ENCODE measurements around the gene ROR2.

The ROR2 gene

DNA sequence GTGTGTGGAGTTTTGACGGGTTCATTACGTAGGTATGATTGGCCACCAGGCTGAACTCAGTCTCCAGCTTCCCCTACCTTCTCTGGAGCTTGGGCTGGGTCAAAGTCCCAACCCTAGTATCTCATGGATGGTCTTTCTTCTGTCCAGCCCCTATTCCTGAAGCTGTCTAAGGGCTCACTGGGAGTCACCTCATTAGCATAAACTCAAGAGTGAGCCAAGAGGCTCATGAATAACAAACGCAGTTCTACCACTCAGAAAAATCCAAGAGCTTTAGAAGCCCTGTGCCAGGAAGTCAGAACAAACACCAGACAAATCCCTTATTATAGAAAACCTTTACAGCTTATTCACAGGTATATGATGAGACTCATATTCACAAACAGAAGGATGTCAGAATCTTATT, 346.1 kb downstream of the ROR2 start:
- DNase-seq: no peak

DNA sequence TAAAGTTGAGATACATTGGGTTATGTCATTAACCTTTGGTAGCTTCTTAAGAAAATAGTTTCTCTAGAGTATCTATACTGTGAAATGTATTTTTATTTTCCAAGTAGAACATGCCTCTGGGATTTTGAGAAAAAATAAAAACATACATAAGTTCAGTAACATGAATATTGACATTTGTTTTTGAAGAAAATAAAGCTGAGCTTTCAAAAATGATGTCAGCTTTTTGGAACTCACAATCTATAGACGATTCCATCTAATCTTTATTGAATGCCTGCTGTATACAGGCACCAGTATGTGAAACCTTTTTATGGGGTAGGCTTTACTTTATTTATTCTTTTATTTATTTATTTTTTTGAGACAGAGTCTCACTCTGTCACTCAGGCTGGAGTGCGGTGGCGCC, 350.5 kb downstream of the ROR2 start:
- DNase-seq: no peak

DNA sequence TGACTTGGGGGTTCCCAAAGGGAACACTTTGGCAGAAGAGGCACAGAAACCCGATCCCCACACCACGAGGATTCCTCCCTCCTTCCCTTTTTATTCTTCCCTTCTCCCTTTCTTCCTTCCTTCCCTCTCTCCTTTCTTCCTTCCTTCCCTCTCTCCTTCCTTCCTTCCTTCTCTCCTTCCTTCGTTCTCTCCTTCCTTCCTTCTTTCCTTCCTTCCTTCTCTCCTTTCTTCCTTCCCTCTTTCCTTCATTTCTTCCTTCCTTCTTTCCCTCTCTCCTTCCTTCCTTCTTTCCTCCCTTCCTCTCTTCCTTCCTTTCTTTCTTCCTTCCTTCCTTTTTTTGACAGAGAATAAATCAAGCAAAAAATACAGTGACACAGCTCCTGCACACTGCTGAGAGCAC, 358.4 kb downstream of the ROR2 start:
- no peak for DNase-seq

DNA sequence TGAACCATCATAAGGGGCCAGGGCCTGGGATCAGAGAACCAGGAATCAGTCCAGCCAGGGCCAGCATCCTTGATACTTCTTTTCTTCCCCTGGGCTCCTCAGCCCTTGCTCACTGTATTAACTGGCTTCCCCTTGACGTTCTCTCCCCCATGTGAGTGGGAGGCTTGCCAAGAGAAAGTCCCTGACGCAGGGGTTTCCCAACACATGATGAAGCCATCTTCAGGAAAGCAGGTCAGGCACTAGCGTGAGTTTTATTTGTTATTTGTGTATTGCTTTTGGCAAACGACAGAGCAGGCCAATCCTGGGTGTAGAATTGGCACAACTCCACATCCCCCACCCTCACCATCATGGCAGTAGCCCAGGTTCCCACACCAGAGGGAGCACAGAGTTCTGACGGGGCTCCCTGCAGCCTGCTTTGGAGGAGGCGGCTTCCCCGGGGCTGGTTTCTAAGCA, 360.9 kb downstream of the ROR2 start:
- no peak for DNase-seq

- no peak for DNase-seq
These were observed 363.7 kb downstream of the ROR2 start for GRCh38 chr9:91586282-91586681.

GRCh38 chr9:91583966-91584365, 366.1 kb downstream of the ROR2 start:
- no peak for DNase-seq

DNA sequence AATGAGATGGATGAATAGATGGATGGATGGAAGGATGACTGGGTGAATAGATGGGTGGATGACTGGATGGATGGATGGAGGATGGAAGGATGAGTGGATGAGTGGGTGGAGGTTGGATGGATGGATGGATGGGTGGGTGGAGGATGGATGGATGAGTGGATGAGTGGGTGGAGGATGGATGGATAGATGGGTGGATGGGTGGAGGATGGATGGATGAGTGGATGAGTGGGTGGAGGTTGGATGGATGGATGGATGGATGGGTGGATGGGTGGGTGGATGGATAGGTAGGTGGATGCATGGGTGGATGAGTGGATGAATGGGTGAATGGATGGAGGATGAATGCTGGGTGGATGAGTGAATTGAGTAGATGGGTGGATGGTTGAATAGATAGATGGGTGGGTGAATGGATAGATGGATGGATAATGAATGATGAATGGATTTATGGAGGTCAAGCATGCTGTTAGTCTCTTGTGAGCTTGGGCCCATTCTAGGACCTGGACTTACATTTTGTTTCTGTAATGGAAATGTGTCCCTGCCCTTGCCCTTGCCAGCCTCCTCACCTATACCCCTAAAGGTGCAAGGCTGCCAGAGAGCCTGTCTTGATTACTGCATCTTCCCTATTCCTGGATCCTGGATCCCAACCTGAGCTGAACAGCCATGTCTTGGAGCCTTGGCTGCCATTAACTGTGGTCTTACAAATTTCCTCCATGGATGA, 366.7 kb downstream of the ROR2 start:
- DNase-seq: no peak

DNA sequence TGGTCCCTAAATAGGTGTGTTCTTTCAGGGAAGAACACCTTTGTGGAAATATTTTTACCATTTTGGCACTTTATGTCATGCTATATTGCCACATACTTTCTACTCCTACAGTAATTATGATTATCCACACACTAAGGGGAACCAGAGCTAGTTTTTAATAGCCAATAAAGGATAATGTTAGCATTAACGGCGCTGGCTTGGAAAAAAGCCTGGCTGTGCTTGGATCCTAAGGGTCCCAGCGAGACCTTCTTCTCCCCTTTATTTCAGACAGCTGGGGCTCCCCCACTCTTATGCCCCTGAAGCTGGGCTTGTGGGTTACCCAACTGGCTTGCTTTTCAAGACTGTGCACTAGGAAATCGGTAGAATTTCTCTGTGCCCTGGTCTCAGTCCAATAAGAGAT, 367.8 kb downstream of the ROR2 start:
- DNase-seq: no peak

DNA sequence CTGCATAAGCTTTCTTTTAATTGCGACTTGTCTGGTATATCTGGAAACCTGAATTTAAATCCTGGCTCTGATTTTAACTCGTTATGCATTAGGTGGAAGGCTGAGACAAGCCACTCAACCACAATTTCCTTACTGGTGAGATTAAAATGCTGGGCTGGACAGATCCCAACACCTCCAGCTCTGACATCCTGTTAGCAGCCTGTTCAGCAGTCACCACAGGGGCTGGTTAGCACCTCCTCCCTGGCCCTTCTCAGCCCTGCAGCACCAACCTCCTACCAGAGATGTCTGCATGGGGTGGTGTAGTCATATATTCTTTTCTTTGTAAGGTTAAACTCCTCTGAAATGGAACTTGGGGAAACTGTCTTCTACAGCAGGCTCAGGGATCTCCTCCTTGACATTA, 369.9 kb downstream of the ROR2 start:
- DNase-seq: no peak

DNA sequence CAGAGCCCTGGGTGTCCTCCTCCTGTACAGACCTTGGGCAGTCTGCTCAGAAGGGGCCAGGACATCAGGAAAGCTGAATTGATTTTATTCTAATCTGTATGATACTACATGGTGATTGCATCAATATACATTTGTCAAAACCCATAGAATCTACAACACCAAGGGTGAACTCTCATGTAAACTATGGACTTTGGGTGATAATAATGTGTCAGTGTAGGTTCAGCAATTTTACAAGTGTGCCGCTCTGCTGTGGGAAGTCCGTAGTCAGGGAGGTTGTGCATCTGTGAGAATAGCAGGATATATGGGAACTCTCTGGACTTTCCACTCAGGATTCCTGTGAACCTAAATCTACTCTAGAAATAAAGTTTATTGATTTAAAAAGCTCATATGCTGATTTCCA, 371.1 kb downstream of the ROR2 start:
- DNase-seq: no peak

- no peak for DNase-seq
These were observed 372.4 kb downstream of the ROR2 start for GRCh38 chr9:91577633-91578061.

DNA sequence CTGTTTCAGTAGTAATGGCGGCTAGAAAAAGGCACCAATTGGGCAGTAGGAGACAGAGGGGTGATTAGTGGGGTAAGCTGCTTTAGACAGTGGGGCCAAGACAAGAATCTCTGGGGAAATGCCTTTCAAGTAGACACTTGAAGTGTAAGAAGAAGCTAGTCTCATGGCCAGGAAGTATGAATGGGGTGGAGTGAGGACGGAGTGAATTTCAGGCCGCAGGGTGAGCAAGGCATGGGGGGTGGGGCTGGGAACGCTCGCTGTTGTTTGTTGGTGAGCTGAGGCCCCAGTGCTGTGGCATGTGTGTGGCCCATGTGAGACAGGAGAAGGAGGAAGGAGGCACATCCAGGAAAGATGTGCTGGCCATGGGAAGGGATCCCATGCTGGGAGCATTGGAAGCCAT, 377.2 kb downstream of the ROR2 start:
- no peak for DNase-seq

DNA sequence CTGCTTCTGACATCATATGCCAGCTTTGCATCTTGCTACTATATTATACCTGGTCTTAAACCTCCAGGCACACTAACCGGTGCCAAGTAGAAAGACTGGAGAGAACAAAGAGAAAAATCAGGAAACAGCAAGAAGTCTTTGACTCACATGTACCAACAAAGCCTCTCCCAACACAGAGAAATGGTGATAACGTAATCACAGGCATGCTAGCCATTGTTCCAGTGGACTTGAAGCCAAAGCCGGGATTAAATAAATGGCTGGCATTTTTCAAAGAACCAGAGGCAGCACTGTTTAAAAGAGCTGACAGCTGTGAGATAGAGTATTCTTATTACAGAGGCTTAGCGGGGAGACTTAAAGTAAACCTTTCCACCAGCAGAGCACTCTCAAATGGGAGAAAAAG, 378.0 kb downstream of the ROR2 start:
- DNase-seq: no peak

GRCh38 chr9:91571036-91571435, 379.0 kb downstream of the ROR2 start:
- no peak for DNase-seq

- DNase-seq: no peak
These were observed 382.3 kb downstream of the ROR2 start for GRCh38 chr9:91567642-91568274.

DNA sequence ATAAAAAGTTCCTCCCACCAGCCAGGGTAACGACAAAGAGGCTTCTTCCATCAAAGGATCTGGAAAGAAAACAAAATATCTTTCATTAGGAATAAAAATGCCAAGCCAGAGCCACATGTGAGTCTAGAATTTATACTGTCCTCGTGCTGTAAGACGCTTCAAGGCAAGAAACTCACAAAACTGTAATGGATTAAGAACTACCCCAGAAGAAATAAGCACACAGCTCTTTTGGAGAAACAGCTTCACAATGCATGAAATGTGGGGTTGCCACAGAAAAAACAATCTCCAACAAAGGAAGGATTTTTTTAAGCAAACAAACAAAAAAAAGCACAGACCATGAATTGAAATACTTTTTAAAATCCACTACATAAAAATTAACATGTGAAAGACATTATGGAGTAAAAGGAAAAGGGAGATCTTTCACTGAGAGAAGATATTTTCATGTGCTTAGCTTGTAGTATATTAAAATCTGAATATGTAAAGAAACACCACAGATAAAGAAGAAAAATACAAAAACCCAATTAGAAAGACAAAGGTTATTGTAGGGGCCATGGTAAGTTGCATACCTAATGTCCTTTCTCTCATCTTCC, 385.9 kb downstream of the ROR2 start:
- no peak for DNase-seq

- DNase-seq: no peak
These were observed 387.6 kb downstream of the ROR2 start for GRCh38 chr9:91562416-91562815.

DNA sequence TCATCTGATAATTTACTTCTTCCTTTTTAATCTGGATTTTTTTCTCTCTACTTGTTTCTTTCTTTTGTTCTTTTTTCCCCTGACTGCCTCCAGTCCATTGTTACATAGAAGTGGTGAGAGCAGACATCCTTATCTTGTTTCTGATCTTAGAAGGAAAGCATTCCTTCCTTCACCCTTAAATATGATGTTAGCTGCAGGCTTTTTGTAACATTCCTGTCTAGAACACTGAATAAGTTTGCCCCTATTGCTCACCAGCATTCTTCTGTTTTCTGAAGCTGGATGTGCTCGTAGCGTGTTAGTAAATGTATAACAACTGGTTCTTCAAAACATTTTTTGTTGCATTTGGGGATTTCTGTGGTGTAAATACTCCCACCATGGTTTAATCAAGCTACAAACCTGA, 389.7 kb downstream of the ROR2 start:
- no peak for DNase-seq

- DNase-seq: no peak
These were observed 391.1 kb downstream of the ROR2 start for GRCh38 chr9:91558879-91559278.

- no peak for DNase-seq
These were observed 391.6 kb downstream of the ROR2 start for GRCh38 chr9:91558395-91558794.

- no peak for DNase-seq
These were observed 392.7 kb downstream of the ROR2 start for GRCh38 chr9:91557327-91557726.

DNA sequence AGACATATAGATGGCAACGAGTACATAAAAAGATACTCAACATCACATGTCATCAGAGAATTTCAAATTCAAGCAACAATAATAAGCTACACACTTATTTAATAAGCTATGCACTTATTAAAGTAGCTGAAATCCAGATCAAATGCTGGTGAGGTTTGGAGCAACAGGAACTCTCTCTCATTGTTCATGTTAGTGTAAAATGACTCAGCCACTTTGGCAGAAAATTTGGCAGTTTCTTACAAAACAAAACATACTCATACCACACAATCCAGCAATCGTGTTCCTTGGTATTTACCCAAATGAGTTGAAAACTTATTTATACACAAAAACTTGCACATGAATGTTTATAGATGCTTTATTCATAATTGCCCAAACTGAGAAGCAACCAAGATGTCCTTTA, 394.9 kb downstream of the ROR2 start:
- no peak for DNase-seq

GRCh38 chr9:91549177-91549576, 400.9 kb downstream of the ROR2 start:
- DNase-seq: no peak

DNA sequence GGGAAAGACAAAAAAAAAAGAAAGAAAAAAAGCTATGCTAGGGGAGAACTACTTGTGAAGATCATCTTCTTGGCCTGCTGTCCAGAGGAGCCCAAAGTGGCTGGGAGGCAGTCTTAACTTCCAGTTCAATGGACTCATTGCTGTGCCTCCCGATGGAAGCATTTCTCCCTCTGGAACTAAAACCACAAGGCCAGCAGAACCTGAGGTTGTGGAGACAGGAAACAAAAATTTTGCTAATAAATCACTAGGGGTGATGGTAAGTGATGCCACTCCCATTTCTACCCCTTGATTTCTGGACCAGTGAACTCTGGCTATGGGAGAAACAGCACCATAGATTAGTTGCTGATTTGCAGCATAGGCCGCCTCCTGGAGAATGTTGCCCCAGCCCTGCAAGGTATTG, 402.9 kb downstream of the ROR2 start:
- DNase-seq: no peak

DNA sequence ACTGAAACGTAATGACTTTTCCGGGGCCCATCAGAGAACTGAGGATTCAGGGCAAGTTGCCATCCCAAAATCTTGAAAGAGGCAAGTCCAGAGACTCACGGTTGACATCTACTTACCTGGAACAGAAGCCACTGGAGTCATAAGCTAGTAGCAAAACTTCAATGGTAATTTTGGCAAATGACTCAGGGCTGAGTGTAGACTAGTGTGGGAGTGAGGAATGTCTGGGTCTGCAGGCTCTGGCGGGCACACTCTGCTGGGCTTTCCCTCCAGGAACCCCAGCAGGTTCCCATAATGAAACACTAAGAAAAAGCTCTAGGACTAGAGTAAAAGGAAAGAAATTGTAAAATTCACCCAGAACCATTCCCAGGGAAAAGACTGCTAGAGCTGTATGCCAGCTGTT, 403.5 kb downstream of the ROR2 start:
- DNase-seq: no peak
